H1 (cell line): ENCODE results near the gene USH1C.

ENCODE experiments used
- BRCA1 ChIP-seq: IDR thresholded peaks from 2 replicates; pipeline ENCODE4 v1.6.1; 2012; ENCODE audit warnings: low read depth, low read length, improper control_type of control experiment
- EGR1 ChIP-seq: IDR thresholded peaks from 2 replicates; pipeline ENCODE4 v1.6.1; 2011; ENCODE audit warnings: low read depth, low read length, borderline replicate concordance
- EZH2 ChIP-seq: fragments of 200-600 bp; sonication (generic); IDR thresholded peaks from 2 replicates; pipeline ENCODE4 v1.7.1; 2012; ENCODE audit warnings: low read depth, mild to moderate bottlenecking, moderate library complexity, low read length, inconsistent platforms; ENCODE audit not compliant: severe bottlenecking
- POLR2A ChIP-seq, 2 experiments: IDR thresholded peaks; 1 replicate in 1 of 2; 2 replicates in 1 of 2; pipeline ENCODE4 v1.6.1; 2011; ENCODE audit warnings: low read depth in 2 of 2, low read length in 2 of 2, mild to moderate bottlenecking in 2 of 2; ENCODE audit errors: control extremely low read depth in 1 of 2
- SIN3A ChIP-seq, 2 experiments: IDR thresholded peaks in 1 of 2; conservative IDR thresholded peaks in 1 of 2; 2 replicates each; pipeline ENCODE4 v1.6.1; 2011 to 2012; ENCODE audit warnings: low read length in 2 of 2, improper control_type of control experiment in 1 of 2, low read depth in 1 of 2, mild to moderate bottlenecking in 1 of 2
- TF ChIP-seq, protein P1 (sequence below): IDR thresholded peaks from 2 replicates; pipeline ENCODE4 v1.6.1; 2012; ENCODE audit warnings: inconsistent platforms
- TF ChIP-seq, protein P2 (sequence below): IDR thresholded peaks from 2 replicates; pipeline ENCODE4 v1.6.1; 2011; ENCODE audit warnings: low read length, improper control_type of control experiment

DNA sequence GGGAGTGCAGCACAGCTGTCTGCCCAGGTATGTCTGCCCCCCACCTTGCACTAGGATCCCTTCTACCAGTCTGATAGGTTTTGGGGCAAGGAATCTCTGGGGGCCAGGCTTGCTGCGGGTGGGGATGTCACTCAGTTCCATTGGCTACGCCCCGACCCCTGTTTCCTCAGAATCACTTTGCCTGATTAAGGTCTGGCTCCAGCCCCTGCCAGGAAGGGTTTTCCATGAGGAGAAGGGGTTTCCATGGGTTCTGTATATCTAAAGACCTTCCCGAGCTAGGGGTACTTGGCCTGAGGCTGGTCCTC is 16.8 kb upstream of the USH1C start:
- TF ChIP-seq EZH2, result no peak
- no peak for TF ChIP-seq BRCA1
- TF ChIP-seq, protein P1, sequence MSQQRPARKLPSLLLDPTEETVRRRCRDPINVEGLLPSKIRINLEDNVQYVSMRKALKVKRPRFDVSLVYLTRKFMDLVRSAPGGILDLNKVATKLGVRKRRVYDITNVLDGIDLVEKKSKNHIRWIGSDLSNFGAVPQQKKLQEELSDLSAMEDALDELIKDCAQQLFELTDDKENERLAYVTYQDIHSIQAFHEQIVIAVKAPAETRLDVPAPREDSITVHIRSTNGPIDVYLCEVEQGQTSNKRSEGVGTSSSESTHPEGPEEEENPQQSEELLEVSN, result no peak
- no peak for TF ChIP-seq SIN3A (conservative IDR thresholded peaks at IDR 0.05 in 1 of 2, IDR thresholded peaks at IDR 0.05 in 1 of 2; ENCODE audit: low read depth in 1 of 2, low read length in 2 of 2)
- TF ChIP-seq EGR1, result no peak
- no peak for TF ChIP-seq POLR2A (IDR thresholded peaks at IDR 0.05; ENCODE audit: control extremely low read depth in 1 of 2, low read depth in 2 of 2, low read length in 2 of 2)
- TF ChIP-seq, protein P2, sequence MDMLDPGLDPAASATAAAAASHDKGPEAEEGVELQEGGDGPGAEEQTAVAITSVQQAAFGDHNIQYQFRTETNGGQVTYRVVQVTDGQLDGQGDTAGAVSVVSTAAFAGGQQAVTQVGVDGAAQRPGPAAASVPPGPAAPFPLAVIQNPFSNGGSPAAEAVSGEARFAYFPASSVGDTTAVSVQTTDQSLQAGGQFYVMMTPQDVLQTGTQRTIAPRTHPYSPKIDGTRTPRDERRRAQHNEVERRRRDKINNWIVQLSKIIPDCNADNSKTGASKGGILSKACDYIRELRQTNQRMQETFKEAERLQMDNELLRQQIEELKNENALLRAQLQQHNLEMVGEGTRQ, result no peak
